Measurements from ENCODE around the gene RBM39.
A peak's percentile ranks its signal among the peaks of the same experiment; 100 is the strongest.
"Not testable (repeated sequence)": the region's sequence is repeated elsewhere in the genome, so short reads cannot be mapped to it uniquely, and the experiment has no call there.

The RBM39 gene

GRCh38 chr20:35741892-35742740 lies at the start of gene RBM39:
TSS of gene RBM39 (minus strand) at chr20:35742260. CDS start at chr20:35740874, 1,386 bp downstream.
- peak; percentile 93 to 99 (median 98) for DNase-seq (ENCODE audit: low read depth in 3 of 3, low spot score in 1 of 3)

DNA sequence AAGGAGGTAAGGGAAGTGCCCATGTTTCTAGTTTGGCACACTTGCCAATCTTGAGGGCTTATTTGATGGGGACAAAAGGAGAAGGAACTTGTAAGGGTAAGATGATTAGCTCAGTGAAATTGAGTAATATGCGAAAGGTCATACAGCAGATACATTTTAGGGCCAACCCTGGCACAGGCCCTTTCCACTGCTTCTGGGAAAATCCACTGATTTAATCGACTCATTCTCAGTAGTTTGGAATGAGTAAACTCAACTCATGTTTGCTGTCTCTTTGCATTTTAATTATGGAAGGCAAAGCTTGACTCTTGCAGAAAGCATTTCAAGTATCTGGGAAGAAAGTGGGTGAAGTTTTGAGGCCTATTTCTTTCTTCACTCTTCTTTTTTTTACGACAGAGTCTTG lies 49.8 kb upstream of the RBM39 start:
- DNase-seq (ENCODE audit: low read depth in 3 of 3, low spot score in 1 of 3): no peak

- no peak for DNase-seq (ENCODE audit: low read depth in 3 of 3, low spot score in 1 of 3)
Measured at GRCh38 chr20:35791097-35791496, 49.0 kb upstream of the RBM39 start.

DNA sequence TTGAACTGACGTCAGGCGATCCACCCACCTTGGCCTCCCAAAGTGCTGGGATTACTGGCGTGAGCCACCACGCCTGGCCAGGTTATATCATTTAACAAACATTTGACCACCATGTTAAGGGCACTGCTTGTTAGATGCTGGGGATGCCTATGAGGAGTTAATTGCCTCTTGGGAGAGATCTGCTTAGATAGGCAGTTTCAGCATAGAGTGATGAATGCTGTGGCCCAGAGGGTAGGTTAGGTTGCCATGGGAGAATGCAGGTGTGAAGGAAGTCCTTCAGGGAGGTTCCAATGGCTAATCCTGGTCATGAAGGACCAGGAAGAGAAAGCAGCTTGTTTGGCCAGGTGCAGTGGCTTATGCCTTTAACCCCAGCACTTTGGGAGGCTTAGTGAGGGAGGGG lies 46.7 kb upstream of the RBM39 start:
- DNase-seq (ENCODE audit: low read depth in 3 of 3, low spot score in 1 of 3): no peak

GRCh38 chr20:35785541-35785940 lies 43.5 kb upstream of the RBM39 start:
- DNase-seq (ENCODE audit: low read depth in 3 of 3, low spot score in 1 of 3): not testable (repeated sequence)

DNA sequence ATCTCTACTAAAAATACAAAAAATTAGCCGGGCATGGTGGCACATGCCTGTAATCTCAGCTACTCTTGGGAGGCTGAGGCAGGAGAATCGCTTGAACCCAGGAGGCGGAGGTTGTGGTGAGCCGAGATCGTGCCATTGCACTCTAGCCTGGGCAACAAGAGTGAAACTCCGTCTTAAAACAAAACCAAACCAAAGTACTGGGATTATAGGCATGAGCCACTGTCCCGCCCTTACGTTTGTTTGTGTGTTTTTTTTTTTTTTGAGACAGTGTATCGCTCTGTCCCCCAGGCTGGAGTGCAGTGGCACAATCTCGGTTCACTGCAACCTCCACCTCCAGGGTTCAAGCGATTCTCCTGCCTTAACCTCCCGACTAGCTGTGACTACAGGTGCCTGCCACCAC lies 41.8 kb upstream of the RBM39 start:
- not testable (repeated sequence) for DNase-seq (ENCODE audit: low read depth in 3 of 3, low spot score in 1 of 3)

GRCh38 chr20:35776513-35777101 lies 34.5 kb upstream of the RBM39 start:
- no peak for DNase-seq (ENCODE audit: low read depth in 3 of 3, low spot score in 1 of 3)

GRCh38 chr20:35774391-35774790 lies 32.3 kb upstream of the RBM39 start:
- DNase-seq (ENCODE audit: low read depth in 3 of 3, low spot score in 1 of 3): no peak

DNA sequence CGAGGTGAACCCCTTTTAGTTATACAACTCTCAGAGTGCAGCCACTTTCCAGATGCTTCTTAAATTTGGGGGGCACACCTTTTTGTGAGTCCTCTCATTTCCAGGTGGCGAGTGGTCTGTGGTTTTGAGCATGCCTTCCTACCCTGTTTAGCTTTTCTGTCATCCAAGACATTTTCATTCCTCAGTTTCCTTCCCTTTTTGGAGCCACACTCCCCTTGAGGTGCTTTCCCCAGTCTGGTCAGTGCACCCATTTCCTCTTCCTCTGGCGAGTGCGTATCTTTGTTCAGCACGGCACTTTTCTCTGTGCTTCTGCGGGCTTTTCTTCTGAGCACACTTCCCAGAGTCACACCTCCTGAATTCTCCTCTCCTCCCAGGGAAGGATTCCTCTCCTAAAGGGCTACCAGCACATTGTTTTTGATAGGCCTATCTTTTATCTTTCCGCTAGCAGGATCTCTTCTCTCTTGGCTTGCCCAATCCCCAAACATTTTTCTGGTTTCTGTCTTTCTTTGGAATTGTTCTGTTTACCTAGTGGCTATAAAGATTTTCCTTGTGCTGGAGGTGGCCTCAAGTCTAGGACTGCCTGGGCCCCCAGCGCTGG lies 31.2 kb upstream of the RBM39 start:
- DNase-seq (ENCODE audit: low read depth in 3 of 3, low spot score in 1 of 3): no peak

GRCh38 chr20:35772563-35773058 lies 30.6 kb upstream of the RBM39 start:
- no peak for DNase-seq (ENCODE audit: low read depth in 3 of 3, low spot score in 1 of 3)

DNA sequence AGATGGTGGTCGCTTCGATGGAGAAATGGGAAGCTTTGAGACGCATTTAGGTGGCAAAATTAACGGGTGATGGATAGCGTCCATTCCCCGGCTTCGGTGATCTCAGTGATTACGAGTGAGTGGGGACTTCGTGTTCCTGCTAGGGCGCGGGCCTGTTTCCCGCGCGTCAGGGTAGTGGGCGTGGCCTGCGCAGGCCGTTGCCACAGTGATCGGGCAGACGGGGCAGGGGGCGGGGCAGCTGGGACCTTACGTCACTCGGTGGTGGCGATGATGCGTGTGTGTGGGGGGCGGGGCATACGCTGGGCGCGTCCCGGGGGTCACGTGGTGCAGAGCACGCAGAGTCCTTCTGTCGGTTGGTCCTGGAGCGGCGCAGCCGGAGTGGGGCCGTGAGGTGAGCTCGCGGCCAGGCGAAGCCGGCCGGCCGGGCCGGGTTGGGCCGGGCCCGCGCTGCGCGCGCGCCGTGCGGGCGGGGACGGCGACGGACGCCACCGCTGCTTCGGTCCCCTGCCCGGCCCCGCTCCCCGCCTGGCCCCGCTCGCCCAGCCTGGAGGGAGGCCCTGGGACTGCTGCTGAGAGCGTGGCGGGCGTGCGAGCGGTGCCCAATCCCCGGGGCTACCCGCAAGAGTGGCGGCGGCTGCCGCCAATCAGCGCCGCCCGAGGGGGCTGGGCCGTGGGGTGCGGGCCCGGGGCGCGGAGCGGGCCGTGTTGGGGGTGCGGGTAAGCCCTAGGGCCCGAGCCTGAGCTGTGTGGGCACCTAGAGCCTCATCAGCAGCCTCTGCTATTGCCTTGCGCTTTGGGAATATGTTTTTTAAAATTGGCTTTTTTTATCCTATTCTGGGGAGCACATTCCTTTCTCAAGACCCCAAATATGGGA lies 29.9 kb upstream of the RBM39 start, which contains the start of gene PHF20:
PHF20 (plus strand) TSS at position 327 of the 874 bp plus-strand sequence. CDS start 29,508 bp downstream, outside the sequence.
- DNase-seq (ENCODE audit: low read depth in 3 of 3, low spot score in 1 of 3): peak; percentile 99 to 100 (median 100)

DNA sequence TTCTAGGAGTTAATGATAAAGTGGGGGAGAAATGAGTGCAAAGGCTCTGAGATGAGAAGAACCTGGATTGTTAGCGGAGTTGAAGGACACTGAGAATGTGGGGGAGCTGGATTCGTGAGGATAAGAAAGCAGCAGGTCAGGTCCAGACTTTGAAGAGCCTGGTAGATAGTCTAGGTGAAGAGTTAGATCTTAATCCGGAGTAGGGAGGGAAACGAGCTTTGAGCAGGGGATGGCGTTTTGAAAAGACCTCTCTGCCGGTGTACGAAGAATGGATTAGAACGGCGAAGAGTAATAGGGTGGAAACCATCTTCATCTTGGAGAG lies 29.3 kb upstream of the RBM39 start:
- DNase-seq (ENCODE audit: low read depth in 3 of 3, low spot score in 1 of 3): no peak

GRCh38 chr20:35768731-35769664 lies 26.9 kb upstream of the RBM39 start:
- no peak for DNase-seq (ENCODE audit: low read depth in 3 of 3, low spot score in 1 of 3)

DNA sequence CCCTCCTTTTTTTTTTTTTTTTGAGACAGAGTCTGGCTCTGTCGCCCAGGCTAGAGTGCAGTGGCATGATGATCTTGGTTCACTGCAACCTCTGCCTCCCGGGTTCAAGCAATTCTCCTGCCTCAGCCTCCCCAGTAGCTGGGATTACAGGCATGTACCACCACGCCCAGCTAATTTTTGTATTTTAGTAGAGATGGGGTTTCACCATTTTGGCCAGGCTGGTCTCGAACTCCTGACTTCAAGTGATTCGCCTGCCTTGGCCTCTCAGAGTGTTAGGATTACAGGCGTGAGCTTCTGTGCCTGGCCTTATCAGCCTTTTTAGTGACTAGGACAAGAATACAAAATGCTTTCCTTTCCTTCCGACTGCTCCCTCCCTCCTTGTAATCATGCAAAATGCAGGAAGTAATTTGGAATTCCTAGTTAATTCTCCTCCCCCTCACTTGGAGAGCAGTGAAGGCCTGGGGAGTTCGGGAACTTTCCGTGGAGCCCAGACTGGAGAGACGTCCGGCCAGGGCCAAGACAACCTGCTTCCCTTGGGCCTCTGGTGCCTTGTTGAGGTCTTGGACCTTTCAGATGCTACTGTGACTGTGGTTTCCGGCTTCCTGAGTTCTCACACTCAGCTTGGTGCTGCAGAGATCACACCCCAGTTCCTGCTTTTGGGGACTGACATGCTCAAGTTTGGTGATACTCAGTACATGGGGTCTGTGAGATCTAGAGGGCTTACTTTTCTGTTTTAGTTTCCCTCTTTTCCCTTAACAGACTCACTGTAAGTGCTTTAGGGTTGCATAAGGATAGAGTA lies 25.8 kb upstream of the RBM39 start:
- DNase-seq (ENCODE audit: low read depth in 3 of 3, low spot score in 1 of 3): peak in 2 of 3 donors; percentile 24

- no peak for DNase-seq (ENCODE audit: low read depth in 3 of 3, low spot score in 1 of 3)
Measured at GRCh38 chr20:35766843-35767242, 24.8 kb upstream of the RBM39 start.

DNA sequence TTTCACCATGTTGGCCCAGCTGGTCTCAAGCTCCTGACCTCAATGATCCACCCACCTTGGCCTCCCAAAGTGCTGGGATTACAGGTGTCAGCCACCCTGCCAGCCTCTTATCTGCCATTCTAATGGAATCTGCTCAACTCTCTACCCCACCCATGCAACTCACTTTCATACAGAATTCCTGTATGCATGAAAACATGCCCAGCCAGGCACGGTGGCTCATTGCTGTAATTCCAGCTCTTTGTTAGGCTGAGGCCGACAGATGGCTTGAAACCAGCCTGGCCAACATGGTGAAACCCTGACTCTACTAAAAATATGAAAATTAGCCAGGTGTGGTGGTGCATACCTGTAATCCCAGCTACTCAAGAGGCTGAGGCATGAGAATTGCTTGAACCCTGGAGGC lies 22.9 kb upstream of the RBM39 start:
- not testable (repeated sequence) for DNase-seq (ENCODE audit: low read depth in 3 of 3, low spot score in 1 of 3)

DNA sequence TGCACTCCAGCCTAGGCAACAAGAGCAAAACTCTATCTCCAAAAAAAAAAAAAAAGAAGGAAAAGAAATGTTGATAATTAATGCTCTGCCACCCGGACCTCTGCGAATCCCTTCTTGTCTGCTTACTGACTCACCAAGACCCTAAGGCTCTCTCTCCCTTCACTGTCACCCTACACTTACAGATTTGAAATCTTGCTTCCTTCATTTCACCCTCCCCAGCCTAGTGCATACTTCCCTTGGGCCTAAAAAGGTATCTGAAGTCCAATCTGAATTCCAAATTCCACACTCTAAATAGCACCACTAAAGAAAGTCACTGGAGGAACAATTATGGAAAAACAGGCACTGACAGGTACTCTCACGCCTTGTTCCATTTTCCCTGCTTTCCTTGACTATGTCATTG lies 20.4 kb upstream of the RBM39 start:
- DNase-seq (ENCODE audit: low read depth in 3 of 3, low spot score in 1 of 3): no peak

DNA sequence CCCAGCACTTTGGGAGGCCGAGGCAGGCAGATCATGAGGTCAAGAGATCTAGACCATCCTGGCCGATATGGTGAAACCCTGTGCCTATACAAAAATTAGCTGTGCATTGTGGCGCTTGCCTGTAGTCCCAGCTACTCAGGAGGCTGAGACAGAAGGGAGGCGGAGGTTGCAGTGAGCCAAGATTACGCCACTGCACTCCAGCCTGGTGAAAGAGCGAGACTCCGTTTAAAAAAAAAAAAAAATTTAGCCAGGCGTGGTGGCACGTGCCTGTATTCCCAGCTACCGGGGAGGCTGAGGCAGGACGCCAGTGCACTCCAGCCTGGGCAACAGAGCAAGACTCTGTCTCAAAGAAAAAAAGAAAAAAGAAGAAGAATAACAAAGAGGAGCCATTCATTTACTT lies 19.5 kb upstream of the RBM39 start:
- not testable (repeated sequence) for DNase-seq (ENCODE audit: low read depth in 3 of 3, low spot score in 1 of 3)

GRCh38 chr20:35757098-35757705 lies 15.1 kb upstream of the RBM39 start:
- DNase-seq (ENCODE audit: low read depth in 3 of 3, low spot score in 1 of 3): no peak

Measured in stimulated activated CD4-positive, alpha-beta T cell treated with anti-CD3 and anti-CD28 coated beads, TNF-alpha, amount 100 ng/mL, for 1 hour (primary cell).